ENCODE measurements around the gene LHFPL3.

DNA sequence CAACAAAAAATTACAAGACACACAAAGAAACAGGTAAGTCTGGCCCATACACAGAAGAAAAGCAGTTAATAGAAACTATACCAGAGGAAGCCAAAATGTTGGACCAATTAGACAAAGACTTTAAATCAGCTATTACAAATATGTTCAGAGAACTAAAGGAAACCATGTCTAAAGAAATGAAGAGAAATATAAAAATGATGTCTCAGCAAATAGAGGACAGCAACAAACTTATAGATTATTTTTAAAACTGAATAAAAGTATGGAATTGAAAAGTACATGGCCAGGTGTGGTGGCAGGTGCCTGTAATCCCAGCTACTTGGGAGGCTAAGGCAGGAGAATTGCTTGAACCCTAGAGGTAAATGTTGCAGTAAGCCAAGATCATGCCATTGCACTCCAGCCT lies 58.5 kb downstream of the LHFPL3 start:
- TF ChIP-seq RAD21 (IDR thresholded peaks at IDR 0.05; ENCODE audit: low read depth) = no peak
- TF ChIP-seq NFIC (IDR thresholded peaks at IDR 0.05) = no peak
- no peak for TF ChIP-seq CREB1 (IDR thresholded peaks at IDR 0.05; ENCODE audit: low read depth)
- TF ChIP-seq, protein P1, sequence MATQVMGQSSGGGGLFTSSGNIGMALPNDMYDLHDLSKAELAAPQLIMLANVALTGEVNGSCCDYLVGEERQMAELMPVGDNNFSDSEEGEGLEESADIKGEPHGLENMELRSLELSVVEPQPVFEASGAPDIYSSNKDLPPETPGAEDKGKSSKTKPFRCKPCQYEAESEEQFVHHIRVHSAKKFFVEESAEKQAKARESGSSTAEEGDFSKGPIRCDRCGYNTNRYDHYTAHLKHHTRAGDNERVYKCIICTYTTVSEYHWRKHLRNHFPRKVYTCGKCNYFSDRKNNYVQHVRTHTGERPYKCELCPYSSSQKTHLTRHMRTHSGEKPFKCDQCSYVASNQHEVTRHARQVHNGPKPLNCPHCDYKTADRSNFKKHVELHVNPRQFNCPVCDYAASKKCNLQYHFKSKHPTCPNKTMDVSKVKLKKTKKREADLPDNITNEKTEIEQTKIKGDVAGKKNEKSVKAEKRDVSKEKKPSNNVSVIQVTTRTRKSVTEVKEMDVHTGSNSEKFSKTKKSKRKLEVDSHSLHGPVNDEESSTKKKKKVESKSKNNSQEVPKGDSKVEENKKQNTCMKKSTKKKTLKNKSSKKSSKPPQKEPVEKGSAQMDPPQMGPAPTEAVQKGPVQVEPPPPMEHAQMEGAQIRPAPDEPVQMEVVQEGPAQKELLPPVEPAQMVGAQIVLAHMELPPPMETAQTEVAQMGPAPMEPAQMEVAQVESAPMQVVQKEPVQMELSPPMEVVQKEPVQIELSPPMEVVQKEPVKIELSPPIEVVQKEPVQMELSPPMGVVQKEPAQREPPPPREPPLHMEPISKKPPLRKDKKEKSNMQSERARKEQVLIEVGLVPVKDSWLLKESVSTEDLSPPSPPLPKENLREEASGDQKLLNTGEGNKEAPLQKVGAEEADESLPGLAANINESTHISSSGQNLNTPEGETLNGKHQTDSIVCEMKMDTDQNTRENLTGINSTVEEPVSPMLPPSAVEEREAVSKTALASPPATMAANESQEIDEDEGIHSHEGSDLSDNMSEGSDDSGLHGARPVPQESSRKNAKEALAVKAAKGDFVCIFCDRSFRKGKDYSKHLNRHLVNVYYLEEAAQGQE (IDR thresholded peaks at IDR 0.05; ENCODE audit: low read depth) = no peak
- TF ChIP-seq ZBTB7A (IDR thresholded peaks at IDR 0.05; ENCODE audit: low read depth) = no peak
- TF ChIP-seq EGR1 (IDR thresholded peaks at IDR 0.05) = no peak
- no peak for TF ChIP-seq EP300 (IDR thresholded peaks at IDR 0.05; ENCODE audit: borderline replicate concordance)
- TF ChIP-seq, protein P2, sequence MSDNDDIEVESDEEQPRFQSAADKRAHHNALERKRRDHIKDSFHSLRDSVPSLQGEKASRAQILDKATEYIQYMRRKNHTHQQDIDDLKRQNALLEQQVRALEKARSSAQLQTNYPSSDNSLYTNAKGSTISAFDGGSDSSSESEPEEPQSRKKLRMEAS (IDR thresholded peaks at IDR 0.05) = no peak
- TF ChIP-seq FOXM1 (IDR thresholded peaks at IDR 0.05; ENCODE audit: borderline replicate concordance, low read depth) = no peak

All from Ishikawa (cell line).